HG02610 (cell line): Measurements from ENCODE around the gene SMG6.
"Not testable (repeated sequence)": the region's sequence is repeated elsewhere in the genome, so short reads cannot be mapped to it uniquely, and the experiment has no call there.

Experiments
- ATAC-seq: cut with Tn5 transposase; IDR thresholded peaks from one replicate; pipeline ENCODE4 v1.9.1; 2021; ENCODE audit warnings: mild to moderate bottlenecking, moderate library complexity; ENCODE audit not compliant: unreplicated experiment

Gene SMG6

DNA sequence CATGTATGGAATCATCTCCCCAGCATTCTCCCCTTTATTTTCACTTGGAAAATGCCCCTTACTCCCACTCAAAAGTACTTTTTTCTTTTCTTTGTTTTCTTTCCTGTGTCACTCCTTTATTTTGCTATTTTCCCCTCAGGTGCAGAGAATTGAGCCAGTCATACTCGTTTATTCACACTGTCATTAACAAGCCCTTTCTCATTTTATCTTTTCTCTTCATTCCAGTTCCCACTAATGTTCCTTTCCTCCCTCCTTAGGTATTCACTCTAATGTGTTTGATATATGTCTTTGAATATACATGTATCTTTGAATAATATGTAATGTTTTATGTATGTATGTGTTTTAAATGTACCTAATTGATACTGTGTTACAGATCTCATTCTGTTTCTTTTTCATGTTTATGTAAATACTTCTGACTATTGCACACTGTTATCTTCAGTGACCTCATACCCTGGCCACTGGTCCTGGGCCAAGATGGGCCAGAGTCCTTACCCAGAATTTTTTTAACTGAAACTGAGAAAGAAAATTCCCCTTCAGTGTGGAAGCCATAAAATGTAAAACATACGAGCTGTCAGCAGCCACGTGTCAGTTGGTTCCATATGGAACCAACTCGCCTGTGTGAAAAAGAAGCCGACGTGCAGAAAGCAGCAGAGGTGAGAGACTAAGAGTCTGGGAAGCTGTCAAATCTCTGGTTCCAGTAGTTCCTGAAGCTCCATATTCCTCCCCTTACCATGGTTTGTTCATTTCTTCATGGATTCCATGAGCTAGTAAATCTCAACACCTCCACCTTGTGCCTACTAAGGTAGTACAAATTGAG is 6.0 kb upstream of the SMG6 start:
- ATAC-seq = no peak

GRCh38 chr17:2304931-2305330 is 1.3 kb upstream of the SMG6 start:
- ATAC-seq = no peak

GRCh38 chr17:2302778-2303203 is 794 bp downstream of the SMG6 start:
- ATAC-seq = no peak

GRCh38 chr17:2299756-2300155 is 3.8 kb downstream of the SMG6 start:
- ATAC-seq = no peak

DNA sequence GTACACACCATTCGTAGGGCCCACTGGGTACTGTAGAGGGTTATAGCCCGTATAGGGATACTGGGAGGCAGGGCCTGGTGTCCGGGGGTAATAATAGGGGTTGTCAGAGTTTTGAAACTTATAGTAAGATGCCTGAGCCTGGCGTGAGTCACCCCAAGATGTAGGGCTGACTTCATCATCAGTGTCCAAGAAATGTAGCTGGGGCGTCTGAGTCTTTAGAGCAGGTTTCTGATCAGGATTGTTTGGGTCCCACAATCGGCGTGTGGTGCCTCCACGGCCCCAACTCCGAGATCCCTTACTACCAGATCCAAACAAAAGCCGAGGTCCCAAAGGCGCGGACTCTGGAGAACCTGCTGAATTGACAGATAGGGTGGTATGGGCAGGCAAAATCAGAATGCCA is 4.4 kb downstream of the SMG6 start:
- ATAC-seq = no peak

DNA sequence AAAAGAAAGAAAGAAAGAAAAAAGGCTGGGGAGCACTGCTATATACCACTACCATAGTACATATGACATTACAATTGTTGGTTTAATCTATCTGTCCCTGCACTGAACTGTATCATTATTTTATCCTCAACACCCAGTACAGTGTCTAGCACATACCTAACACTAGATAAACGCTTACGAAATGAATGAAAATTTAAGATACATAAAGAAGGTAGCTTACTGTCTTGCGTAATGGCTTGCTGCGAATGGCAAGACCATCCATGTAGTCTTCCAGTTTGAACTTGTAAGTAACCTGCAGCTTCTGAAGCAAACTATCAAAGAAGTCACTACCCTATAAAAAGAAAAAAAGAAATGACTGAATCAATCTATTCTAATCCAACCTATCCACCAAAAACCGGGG is 6.6 kb downstream of the SMG6 start:
- no peak for ATAC-seq

DNA sequence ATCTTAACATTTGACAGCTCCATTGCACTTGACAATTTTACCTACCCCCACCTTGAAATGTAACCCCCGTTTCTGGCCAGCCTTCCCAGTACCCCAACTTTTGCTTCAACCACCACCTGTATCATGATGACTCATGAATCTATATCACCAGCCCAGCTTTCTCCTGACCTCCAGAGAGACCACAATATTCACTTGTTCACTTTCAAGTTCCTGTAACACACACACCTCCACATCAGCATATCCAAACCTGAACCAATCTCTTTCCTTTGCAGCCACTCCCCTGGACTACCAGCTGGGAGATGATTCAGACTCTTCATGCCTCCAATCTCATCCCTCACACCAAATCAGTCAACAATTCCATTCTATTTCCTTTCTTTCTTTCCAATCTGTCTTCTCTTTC is 8.0 kb downstream of the SMG6 start:
- no peak for ATAC-seq

GRCh38 chr17:2292100-2292499 is 11.5 kb downstream of the SMG6 start:
- ATAC-seq = no peak

DNA sequence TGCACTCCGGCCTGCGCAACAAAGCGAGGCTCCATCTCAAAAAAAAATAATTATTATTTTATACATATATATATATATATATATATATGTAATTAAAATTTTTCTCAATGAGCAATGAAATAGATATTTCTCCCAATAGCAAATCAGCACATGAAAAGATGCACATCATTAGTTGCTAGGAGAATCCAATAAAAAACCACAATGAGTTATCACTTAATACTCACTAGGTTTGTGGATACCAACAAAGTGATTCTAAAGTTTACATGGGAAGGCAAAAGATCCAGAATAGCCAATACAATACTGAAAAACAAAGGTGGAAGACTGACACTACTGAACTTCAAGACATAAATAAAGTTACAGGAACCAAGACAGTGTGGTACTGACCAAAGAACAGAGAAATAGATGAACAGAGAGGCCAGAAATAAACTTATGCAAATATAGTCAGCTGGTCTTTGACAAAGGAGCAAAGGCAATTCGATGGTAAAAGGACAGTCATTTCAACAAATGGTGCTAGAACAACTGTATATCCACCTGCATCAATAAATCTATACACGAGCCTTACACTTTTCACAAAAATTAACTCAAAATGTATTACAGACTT is 13.6 kb downstream of the SMG6 start:
- no peak for ATAC-seq

- ATAC-seq = no peak
Measured at GRCh38 chr17:2283302-2283701, 20.3 kb downstream of the SMG6 start.

DNA sequence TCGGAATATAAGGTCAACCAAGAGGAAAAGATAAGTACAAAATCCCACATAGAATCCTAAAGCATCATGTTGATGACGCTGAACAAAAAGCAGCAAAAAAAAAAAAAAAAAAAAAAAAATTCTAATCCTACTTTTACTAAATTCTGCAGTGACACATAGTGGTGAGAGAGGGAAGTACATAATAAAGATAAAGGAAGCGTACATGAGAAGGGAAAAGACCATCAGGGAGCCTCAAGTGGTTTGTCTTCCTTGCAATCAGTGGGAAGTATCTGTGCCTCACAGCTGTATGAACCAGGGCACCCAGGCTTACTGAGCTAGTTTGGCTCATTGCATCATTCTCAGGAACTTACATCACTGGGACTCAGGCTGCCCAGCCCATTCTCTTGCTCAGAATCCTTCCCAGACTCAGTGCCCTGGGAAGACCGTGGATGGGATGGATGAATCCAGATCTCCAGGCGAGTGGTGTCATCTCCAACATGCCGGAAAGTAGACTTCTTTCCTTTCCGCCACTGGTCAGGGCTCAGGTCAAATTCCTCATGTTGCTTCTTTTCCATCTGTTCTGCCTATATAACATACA is 21.2 kb downstream of the SMG6 start:
- ATAC-seq = no peak

- no peak for ATAC-seq
Measured at GRCh38 chr17:2279707-2280106, 23.9 kb downstream of the SMG6 start.

GRCh38 chr17:2277429-2278170 is 26.0 kb downstream of the SMG6 start:
- ATAC-seq = no peak

DNA sequence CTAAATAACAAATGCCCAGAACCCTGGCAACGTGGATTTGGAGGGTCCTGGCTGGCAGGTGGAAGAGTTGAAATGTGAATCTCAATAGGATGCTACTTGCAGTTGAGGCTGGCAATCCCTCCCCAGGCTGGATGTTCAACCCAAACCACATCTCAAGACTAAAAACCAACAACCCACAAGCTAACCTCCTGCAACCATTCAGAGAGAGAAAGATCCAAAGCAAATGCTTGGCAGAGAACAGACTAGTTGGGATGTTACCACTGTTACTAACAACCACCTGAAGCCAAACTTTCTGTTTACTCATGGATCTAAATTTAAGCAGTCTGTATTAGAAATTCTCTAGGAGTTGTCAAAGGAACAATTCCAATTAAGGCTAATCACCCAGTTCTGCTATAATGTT is 27.9 kb downstream of the SMG6 start:
- ATAC-seq = no peak

- ATAC-seq = no peak
Measured at GRCh38 chr17:2274414-2274813, 29.2 kb downstream of the SMG6 start.

- ATAC-seq = no peak
Measured at GRCh38 chr17:2271985-2272702, 31.4 kb downstream of the SMG6 start.

DNA sequence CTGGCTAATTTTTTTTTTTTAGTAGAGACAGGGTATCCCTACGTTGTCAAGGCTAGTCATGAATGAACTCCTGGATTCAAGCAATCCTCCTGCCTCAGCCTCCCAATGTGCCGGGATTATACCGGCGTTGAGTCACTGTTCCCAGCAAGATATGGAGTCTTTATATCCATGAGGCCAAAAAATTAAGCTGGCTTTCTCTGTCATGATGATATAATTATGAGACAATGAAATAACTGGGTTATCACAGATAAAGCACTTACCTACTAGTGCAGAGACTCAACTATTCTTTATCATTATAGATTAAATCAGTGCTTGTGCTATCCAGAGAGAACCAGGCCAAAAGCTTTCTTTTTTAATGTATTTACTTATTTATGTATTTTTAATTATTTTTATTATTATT is 36.2 kb downstream of the SMG6 start:
- no peak for ATAC-seq

DNA sequence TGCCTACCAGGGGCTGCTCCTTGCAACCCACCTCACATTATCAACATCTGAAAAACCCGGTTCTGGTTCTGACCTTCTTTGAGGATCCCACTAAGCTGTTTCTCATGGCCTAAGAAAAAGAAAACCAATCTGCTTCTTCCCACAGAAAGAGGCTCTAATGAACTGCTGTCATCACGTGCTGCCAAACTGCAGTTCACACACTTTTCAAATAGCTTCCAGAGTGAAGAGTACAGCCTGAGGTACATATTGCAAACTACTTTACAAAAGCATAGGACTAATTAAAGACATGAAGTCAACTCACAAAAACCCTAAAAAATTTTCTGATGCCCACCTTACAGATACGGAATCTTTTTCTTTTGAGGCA is 36.7 kb downstream of the SMG6 start:
- ATAC-seq = peak; percentile 22

DNA sequence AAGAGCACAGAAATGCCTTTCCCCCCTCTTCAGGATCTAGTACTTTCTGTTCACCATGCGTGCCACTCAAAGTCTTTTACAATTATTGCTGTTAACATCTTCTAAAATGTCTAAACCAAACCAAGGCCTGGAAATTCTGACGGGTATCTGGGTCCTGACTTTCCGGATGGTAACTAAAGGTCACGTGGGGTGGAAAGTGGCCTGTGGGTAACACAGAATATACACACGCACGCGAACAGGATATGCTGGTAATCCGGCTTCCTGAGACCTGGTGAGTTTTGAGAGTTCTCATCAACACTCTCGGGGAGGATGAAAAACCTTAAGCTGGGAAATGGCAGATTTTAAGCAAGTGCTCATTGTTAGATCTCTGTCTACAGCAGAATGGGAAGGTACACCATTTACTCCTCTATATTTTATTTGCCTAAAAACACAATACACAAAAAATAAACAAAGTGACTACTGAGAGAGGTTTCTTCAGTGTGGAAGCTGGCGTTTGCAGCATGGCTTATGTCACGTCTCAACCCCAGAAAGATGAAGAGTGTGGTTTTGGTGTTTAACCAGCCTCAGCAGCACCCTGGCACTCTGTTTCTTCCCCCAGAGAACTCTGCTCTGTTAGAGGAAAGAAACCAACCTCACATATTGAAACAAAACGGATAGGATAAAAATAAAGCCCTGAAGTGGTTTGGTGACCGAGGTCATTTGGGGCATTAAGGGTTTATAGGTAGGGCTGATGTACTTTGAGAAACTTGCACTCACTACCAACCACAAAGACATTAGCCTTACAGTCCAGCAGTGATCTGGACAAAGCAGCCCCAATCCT is 37.3 kb downstream of the SMG6 start:
- peak; percentile 75 for ATAC-seq

DNA sequence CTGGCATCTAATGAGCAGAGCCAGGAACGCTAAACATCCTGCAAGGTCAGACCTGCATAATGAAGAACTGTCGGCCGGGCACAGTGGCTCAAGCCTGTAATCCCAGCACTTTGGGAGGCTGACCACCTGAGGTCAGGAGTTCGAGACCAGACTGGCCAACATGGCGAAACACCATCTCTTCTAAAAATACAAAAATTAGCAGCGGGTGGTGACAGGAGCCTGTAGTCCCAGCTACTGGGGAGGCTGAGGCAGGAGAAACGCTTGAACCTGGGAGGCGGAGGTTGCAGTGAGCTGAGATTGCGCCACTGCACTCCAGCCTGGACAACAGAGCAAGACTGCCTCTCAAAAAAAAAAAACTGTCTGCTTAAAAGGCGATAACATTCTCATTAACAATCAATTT is 38.4 kb downstream of the SMG6 start:
- not testable (repeated sequence) for ATAC-seq
